ENCODE measurements around the gene TEX11. TPM values are rescaled to one million over a fixed set of nuclear protein-coding genes. Genes with fewer than 3 reads are reported as not detected.
"Not testable (repeated sequence)": the region's sequence is repeated elsewhere in the genome, so short reads cannot be mapped to it uniquely, and the experiment has no call there.

TEX11 gene
- 0.12 and 0.42 TPM in 2 replicates for total RNA-seq (2014; rRNA removed; shearing (Covaris generic))
- 0.21 TPM in 1 of 2 replicates, not detected in the other for polyA plus RNA-seq (2014; cell fraction: nucleus; rRNA removed)

- DNase-seq (ENCODE audit: extremely low read depth, low read depth), result no peak
Measured at GRCh38 chrX:70908541-70908940, at the start of gene TEX11. TEX11 (minus strand) TSS chrX:70908711; CDS start chrX:70907789, 922 bp downstream.

- no peak for DNase-seq (ENCODE audit: extremely low read depth, low read depth)
Measured at GRCh38 chrX:70954871-70955270, 46.4 kb upstream of the TEX11 start.

GRCh38 chrX:70924294-70924911 is 15.9 kb upstream of the TEX11 start:
- DNase-seq (ENCODE audit: extremely low read depth, low read depth), result no peak

GRCh38 chrX:70922774-70923473 is 14.4 kb upstream of the TEX11 start:
- DNase-seq (ENCODE audit: extremely low read depth, low read depth), result no peak

- no peak for DNase-seq (ENCODE audit: extremely low read depth, low read depth)
Measured at GRCh38 chrX:70921709-70922352, 13.3 kb upstream of the TEX11 start.

GRCh38 chrX:70916754-70917153 is 8.2 kb upstream of the TEX11 start:
- DNase-seq (ENCODE audit: extremely low read depth, low read depth), result no peak

- DNase-seq (ENCODE audit: extremely low read depth, low read depth), result no peak
Measured at GRCh38 chrX:70907900-70908299, 611 bp downstream of the TEX11 start.

- DNase-seq (ENCODE audit: extremely low read depth, low read depth), result no peak
Measured at GRCh38 chrX:70901465-70901864, 7.0 kb downstream of the TEX11 start.

GRCh38 chrX:70890441-70890840 is 18.1 kb downstream of the TEX11 start:
- not testable (repeated sequence) for DNase-seq (ENCODE audit: extremely low read depth, low read depth)

GRCh38 chrX:70878902-70879301 is 29.6 kb downstream of the TEX11 start:
- DNase-seq (ENCODE audit: extremely low read depth, low read depth), result no peak

- no peak for DNase-seq (ENCODE audit: extremely low read depth, low read depth)
Measured at GRCh38 chrX:70852294-70852693, 56.2 kb downstream of the TEX11 start.

- not testable (repeated sequence) for DNase-seq (ENCODE audit: extremely low read depth, low read depth)
Measured at GRCh38 chrX:70844081-70844480, 64.4 kb downstream of the TEX11 start.

- not testable (repeated sequence) for DNase-seq (ENCODE audit: extremely low read depth, low read depth)
Measured at GRCh38 chrX:70843620-70844019, 64.9 kb downstream of the TEX11 start.

GRCh38 chrX:70834589-70834988 is 73.9 kb downstream of the TEX11 start:
- no peak for DNase-seq (ENCODE audit: extremely low read depth, low read depth)

- DNase-seq (ENCODE audit: extremely low read depth, low read depth), result no peak
Measured at GRCh38 chrX:70826715-70827114, 81.8 kb downstream of the TEX11 start.

- no peak for DNase-seq (ENCODE audit: extremely low read depth, low read depth)
Measured at GRCh38 chrX:70825366-70825765, 83.1 kb downstream of the TEX11 start.

- DNase-seq (ENCODE audit: extremely low read depth, low read depth), result no peak
Measured at GRCh38 chrX:70808942-70809940, 99.3 kb downstream of the TEX11 start.

- no peak for DNase-seq (ENCODE audit: extremely low read depth, low read depth)
Measured at GRCh38 chrX:70806081-70806480, 102.4 kb downstream of the TEX11 start.

GRCh38 chrX:70796742-70797141 is 111.8 kb downstream of the TEX11 start:
- DNase-seq (ENCODE audit: extremely low read depth, low read depth), result not testable (repeated sequence)

- no peak for DNase-seq (ENCODE audit: extremely low read depth, low read depth)
Measured at GRCh38 chrX:70774223-70774622, 134.3 kb downstream of the TEX11 start.

Measured in NCI-H460 (cell line).